NCI-H1048 (cell line): ENCODE data around the gene C4orf50.

ENCODE experiments used
- DNase-seq: peaks from one replicate; lab custom pipeline; 2025; lab: John Stamatoyannopoulos, UW

C4orf50 gene

DNA sequence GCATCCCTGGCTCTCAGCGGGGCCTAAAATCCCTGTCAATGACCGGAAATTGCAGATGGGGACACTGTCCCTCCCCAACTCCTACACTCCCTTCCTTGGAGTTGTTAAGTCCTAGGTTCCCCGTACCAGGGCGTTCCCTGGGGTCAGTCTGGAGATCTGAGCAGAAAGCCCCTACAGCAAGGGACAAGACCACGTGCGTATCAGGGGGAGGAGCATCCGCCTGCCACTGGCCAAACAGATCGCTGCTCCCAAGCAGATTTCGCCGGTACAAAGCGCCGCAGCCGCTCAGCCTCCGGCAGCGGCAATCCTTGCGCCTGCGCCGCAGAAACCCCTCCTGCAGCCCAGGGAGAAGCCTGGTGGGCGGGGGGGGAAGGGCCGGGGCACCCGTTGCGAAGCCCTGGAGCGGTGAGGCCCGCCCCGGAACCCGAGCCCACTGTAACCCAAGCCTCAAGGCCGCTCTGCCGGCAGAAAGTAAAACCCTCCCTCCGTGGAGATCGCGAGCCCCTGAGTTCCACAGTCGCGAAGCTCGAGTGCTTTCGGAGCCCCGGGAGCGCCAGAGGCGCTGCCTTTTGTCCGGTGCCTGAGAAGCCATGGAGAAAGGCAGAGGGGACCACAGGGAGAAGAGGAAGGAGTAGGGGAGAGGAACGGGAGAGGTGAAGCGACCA, 128.0 kb downstream of the C4orf50 start:
- no peak for DNase-seq

DNA sequence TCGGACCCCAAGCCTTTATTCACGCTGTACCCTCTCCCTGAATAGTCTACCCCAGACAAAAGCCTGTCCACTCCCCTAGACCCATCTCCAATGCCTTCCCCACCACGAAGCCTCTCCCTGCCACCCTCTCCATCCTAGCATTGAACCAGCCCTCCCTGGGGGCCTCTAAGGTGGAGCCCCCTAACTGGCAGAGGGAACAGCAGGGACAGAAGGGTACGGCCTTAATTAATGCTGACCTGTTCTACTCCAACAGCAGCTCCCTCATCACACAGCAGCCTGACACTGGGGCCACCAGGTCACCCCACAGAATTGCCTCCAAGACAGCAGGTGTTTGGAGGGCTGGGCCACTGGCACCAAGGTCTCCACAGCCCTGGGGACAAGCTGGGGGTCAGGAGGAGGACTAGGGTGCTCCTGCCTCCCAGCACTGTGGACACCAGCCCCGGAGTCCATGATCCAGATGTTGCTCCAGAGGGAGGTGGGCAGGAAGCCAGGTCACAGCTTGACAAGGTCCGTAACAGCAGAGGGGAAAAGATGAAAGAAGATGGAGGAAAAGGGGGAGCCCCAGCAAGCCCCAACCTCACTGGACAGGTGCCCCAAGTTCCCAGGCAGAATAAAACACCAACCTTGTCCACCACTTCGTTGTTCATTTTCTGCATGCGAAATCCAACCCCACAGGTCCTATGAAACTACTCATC, 129.1 kb downstream of the C4orf50 start:
- DNase-seq, result no peak

DNA sequence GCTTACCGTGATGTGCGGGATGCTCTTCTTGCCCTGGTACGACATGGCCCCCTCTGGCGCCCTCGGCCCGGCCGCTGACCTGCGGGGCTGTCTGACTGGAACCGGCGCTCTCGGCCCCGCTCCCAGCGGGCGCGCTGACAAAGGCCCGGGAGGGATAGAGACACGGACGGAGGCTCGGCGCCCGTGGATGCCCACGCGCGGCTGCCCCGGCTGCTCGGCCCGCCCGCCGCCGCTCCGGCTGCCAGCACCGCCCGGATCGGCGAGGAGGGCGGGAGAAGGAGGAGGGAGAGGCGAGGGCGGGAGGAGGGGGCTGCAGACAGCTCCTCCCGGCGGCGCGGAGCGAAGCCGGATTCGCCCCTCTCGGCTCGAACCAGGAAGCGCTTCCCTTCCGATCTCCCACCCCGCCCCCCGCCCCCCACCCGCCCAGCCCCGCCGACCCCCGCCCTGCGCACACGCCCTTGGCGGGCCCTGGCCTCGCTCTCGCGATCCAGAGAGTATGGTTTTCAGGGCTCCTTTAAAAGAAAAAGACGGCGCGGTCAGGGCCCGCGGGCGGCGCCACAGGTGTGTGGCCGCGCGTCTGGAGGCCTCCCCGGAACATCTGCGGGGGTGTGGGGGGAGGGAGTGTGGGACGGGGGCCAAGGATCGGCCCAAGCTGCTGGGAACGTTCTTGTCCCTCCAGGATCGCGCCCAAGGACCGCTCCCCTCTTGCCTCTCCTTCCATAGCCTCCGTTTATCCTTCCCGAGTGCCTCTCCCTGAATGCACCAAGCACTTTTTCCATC, 129.8 kb downstream of the C4orf50 start:
- DNase-seq, result no peak

DNA sequence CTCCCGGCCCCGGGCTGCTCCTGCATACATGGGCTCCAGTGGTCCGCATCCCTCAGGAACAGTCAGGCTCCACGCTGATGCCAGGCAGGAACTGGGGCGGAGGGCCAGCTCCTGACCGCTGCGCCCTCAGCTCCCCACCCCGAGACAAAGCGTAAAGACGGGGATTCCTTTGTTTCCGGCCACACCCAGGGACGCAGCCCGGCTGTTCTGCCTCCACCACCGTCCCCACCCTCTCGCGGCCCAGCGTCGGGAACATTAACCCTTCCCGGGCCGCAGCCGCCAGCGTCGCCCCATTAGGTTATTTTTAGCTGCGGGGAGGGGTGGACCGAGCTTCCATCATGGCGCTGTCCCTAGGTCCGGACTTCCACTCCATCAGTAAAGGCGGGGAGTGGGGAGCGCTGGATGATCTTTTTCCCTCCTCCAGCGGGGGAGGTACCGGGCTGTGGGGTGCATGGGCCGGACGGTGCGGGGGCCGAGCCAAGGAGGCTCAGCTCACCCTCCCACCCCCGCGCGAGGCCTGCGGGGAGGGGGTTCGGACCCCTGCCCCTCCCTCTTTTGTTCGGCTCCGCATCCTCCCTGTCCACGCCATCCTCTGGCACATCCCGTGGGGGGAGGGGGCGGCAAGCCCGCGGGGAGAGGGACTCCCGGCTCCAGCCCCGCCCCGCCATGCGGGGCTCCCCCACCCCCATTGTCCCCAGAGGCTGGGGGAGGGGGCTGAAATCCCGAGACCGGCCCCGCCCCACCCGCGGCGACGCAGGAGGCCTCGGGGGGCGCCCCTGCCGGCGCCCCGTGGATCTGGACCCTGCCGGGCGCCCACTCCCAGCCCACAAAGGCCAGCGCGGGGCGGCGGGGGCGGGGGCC, 130.6 kb downstream of the C4orf50 start:
- DNase-seq, result no peak

DNA sequence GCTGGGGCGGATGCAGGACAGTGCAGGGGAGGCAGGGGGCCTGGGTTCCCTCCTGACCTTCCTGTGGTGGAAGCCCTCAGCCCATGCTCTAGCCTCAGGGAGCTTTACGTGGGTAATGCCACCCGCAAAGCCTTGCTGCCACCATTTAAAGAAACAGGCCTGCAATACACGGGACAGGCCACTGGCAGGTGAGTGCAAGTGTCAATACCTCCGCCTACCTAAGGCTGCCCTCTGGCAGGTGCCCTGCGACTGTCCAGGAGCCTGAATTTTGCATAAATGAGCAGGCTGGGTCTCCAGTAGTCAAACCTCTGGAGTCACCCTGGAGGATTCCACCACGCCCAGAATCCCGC, 131.2 kb downstream of the C4orf50 start:
- no peak for DNase-seq

DNA sequence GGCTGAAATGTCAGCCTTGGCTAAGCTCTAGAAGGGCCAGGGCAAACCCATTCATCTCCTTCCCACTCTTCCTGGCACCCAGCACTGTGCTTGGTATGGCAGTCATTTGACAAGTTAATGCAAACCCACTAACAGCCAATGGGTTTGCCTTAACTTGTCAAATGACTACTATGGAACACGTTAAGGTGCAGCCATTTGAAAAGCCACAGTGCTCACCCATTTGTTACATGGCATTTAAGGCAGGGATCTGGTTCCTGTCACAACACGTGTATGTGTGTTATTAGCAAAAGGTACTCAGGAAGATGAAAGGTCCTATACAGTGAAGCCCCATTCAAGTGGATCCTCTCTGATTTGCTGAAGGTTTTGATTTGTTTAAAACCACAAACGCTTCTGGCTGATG, 132.5 kb downstream of the C4orf50 start:
- no peak for DNase-seq

DNA sequence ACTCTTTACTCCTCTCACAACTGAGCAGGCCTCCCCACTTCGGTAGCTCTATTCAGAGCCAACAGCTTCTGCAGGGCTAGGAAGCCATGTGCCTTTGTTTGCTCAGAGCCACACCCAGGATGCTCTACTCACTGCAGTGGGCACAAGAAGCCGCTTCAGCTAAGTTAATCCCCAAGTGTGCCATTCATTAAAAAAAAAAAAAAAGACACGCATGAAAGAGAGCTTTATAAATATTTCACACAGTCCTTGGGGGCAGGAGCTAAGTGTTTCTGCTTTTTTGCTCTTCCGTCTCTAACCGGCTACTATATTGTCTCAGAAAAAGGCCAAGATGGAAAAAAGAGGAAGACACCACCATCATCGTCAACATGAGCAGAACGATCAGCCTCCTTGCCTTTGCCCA, 133.4 kb downstream of the C4orf50 start:
- no peak for DNase-seq

DNA sequence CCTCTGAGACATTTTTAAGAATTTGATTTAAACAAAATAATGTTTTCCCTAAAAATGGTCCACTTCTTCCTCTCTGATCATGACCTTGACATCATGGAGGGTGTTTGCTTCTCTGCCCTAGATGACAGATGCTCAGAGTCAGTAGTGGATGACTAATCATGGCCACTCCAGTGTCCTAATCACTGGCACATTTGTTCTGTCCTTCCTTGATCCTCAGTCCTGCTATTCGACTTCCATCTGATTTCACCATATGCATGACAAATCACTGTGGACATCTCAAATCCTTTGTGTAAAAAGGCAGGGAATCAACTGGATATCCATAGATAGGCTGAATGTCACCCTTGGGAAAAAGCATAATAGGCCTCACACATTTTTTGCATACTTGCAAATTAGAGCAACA, 134.3 kb downstream of the C4orf50 start:
- no peak for DNase-seq

DNA sequence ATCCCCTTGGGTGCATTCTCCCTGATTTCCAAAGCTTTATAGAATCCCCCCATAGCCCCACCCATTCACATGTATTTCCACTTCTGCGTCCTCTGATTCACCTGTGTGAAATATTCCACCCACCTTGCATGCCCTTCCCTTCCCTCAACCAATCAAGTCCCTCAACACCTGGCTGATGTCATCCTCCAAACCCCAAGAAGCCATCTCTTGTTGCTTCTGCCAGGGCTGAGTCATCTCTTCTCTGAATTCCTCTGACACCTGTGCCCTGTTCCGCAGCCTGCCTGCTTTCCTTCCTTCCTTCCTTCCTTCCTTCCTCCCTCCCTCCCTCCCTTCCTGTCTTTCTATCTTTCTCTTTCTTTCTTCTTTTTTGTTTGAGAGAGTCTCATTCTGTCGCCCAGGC, 135.3 kb downstream of the C4orf50 start:
- DNase-seq, result no peak

DNA sequence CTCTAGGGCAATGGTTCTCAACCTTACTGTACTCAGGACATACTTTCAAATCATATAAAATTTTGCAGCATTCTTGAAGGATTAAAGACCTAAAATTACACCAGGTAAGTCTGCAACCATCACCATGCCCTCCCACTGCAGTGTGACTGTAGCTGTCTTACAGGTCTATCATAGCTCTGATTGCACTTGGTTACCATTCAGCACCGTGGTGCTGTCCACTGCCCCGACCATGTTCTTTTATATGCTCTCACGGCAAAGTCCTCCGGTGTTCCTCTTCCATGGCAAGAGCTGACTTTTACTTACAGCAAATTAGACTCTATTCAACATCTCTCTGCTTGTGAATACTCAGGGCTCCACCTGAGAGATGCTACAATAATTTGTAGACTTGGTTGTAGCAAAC, 136.9 kb downstream of the C4orf50 start:
- no peak for DNase-seq

DNA sequence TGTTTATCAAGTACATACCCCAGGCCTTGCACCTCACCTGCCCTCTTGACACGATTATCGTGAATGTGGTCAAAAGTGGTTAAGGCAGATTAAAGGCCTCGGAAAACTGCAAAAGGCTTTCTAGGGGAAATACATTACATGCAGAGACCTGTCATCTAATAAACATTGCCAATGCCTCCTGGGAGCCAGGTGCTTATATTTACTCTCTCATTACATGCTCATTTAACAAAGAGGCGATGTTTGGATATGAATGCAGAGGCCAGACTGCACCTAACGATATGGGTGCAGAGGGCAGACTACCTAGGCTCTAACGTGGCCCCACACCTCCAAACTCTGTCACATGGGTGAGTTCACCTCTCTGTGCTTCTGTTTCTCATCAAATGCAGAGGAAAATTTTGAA, 139.9 kb downstream of the C4orf50 start:
- no peak for DNase-seq

DNA sequence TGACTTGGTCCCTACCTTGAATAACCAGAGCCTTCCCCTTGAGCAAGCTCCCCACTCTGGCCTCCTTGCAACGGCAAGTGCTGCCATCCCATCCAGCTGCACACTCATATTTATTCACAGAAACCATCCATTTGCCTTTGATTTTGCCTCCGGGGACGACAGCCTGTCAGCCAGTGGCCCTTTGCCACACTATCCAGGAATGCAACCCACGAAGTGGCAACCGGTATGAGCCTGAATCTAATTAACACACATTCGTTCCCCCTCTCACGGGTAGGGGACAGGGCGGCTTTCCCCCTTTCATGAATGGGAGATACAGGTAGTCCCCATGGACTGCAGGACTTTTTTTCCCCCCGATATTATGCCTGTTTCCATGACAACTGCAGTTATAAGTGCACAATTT, 140.8 kb downstream of the C4orf50 start:
- no peak for DNase-seq

DNA sequence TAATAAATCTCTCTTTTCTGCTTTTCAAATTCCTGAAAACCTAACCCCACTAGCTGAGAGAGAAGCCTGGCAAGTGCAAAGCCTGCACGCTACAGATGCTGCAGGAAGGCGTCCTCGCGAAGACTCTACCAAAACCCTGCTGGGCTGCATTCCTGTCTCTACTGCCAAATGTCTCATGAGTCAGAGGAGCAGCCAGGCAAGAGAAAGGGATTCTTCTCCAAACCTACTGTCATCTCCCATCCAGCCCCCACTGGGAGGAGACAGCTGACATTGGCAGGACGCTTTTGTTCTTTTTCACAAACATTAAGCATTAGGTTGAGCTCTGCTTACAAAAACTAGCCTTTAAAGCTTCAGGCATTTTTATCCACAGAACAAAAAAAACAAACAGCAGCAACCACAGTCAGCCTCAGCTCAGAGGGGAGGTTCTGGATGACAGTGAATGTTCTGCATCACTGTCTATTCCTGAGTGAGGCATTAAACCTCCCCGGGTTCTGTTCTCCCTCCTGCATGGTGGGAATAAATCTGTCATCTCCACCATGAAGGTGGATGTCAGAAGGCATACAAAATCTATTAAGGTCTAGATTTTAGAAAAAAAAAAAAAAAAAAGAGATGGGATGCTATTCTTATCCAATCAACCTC, 143.3 kb downstream of the C4orf50 start:
- no peak for DNase-seq

DNA sequence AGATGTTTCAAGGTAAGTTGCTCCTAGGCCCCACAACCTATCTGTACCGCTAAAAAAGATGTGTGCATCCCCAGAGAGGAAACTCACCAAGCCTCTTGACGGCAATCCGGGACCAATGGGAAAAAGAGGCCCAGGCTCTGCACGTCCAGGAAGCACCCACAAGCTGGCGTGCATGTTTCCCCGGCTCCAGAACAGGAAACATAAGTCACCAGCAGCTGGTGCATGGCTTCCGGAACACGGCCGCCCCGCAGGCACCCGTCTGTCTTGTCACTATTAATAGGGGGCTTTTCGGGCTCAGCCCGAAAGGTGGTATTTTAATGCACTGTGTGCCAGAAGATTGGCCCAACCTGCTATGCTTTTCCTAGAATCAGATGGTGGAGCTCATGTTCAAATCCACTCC, 147.5 kb downstream of the C4orf50 start:
- DNase-seq, result no peak

DNA sequence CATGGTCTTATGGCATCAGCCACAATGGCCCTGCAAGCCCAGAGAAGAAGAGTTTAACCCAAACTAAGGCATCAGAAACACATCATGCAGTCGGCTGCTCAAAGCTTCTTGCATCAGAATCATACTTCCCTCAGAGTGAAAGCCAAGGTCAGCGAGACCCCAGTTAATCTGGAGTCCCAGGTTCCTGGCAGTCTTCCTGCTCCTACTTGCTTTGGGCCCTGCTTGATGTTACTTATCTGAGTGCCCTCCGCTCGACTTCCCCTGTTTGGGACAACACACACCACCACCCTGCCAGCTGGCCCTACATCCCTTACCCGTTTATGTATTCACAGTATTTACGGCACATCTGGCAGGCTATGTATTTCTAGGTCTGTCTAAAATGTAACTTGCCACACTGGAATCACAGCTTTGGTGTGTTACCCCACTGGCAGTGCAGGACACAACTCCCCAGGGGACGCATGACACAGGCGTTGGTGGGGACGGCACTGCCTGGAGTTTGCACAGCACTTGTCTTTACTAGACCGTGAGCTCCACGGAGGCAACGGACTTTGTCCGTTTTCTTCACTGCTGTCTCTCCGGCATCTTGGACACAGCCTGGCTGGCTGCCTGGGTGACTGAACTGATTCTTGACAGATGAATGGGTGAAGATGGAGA, 148.1 kb downstream of the C4orf50 start:
- no peak for DNase-seq

DNA sequence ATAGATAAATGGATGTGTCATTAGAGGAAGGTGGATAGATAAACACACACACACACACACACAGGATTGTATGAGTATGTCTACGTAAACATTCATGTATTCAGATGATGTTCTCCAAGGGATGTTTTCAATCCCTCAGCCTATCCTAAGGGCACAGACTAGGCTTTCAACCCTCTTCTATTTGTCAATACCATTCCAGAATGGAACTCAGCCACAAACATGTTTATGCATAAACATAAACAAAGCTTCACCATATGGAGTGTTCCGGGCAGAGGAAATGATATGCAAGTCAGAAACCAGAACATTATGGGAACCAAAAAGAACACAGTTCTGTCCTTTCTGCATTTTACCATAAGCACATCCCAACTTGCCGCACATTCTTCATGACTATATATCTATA, 150.4 kb downstream of the C4orf50 start:
- DNase-seq, result no peak

DNA sequence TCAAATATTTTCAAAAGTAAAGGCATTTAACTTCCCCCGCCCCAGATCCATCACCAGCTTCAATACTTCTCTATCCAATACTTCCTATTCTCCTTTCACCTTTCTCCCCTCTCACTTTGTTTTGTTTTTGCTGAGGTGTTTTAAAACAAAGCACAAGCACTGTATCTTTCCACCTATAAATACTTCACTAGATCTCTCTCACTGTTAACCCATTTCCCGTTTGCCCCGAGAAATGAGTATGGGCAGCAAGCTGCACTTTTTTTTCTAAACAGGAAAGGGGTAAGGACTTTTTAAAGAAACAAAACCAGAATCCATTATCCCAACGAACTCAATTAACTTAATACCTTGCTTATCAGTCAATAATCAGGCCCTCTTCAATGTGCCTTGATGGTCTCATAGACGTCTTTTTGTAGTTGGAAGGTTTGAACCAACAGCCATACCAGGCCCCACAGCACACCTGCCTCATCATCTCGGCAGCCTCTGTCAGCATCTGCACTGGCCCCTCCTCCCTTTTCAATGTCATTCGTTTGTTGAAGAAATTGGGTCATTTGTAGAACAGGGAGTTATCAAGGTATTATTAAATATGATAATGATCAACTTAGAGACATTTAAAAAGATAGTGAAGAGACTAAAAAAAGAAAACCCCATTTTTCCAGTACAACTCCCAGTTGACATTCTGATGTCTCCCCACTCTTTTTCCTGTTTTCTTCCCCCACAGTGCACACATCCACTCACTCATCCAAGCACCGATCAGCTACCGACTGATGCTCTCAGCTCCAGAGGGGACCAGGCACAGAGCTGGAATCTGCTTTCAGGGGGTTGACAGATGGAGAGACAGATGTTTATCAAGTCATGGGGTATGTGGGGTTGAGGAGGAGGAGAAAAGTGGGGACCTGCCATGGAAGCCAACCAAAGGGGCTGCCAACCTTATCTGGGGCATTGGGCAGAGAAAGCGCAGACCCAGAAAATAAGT, 151.1 kb downstream of the C4orf50 start:
- no peak for DNase-seq

DNA sequence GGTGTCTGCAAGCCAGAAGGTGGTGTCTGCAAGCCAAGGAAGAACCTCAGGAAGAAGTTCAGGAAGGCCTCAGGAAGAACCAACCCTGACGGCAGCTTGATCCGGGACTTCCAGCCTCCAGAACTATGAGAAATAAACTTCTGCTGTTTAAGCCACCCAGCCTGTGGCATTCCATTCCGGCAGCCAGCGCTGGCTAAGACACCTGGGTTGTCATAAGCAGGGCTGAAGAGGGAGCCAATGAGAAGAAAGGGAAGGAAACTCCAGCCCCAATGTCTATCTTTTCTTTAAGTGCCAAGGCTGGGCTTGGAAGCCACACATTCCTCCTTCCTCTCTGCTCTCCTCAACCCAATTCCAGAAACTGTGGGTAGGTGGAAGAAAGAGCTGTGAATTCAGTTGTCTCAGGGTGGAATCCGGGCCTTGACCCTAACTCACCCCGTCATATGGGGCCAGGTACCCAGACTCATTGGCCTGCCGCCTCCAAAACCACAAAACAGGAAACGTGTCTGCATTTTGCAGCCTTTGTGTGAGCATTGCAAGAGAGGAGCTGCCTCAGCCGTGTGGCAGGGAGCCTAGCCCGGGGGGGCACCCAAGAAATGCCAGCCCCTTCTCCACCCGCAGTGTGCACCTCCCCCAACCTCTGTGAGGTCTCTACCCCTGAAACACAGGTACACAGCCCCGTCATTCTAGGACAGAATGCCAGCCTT, 152.2 kb downstream of the C4orf50 start:
- DNase-seq, result no peak

DNA sequence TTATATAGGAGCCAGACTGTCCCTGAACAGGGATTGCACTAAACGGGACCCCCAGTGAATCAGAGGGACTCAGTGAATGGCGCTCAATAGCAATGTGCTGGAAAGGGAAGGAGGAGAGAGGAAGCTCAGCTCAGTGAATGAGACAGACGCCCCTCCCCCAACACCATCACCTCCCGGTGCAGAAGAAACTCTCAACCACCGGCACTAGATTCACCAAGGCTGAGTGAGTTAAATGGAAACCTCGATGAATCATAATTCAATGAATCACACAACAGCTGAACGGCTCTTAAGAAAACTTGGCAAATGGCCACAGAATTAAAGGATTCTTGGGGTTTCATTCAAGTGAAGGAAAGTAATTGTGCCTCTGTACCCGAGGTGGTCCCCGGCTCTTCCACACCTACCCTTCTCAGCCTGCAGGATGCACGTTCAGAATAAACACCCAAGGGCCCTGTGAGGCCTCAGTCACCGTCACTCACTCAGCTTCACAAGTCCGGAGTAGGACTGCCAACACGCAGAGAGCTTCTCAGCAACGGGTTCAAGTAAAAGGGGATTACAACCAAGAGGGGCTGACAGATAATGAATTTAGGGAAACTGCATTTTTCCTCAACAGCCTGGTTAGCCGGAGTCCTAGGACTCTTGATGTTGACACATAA, 154.6 kb downstream of the C4orf50 start:
- DNase-seq, result no peak
